GM21447 (cell line): ENCODE results near the gene RUNX1.

ENCODE experiments used
- ATAC-seq: cut with Tn5 transposase; IDR thresholded peaks from one replicate; pipeline ENCODE4 v1.9.1; 2021; ENCODE audit not compliant: unreplicated experiment

The RUNX1 gene

DNA sequence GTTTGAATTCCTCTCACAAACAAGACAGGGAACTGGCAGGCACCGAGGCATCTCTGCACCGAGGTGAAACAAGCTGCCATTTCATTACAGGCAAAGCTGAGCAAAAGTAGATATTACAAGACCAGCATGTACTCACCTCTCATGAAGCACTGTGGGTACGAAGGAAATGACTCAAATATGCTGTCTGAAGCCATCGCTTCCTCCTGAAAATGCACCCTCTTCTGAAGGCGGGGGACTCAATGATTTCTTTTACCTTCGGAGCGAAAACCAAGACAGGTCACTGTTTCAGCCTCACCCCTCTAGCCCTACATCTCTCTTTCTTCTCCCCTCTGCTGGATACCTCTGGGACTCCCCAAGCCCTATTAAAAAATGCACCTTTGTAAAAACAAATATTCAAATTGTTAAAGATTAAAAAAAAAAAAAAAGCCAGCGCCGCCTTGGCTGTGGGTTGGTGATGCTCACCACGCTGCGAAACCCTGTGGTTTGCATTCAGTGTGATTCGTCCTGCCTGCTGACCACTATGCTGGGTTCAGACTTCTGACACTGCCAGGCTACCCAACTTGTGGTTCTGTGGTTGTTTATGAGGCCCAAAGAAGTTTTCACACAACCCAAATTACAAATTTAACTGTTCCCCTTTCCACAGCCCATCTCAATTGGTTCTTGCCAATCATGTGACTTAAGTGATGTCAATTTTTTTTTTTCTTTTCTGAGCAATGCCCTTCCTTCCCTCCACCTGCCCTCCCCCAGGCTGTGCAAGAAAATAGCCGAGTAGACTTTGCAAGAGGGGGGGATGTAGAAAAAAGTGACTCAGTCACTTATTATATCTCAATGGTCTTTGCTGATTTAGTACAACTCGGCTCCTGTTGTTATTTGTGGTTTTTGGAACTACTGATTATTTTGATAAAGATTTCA lies at the start of gene RUNX1:
Gene RUNX1 (minus strand): TSS at position 597 of the 912 bp plus-strand sequence.
- ATAC-seq, result peak; percentile 48

GRCh38 chr21:35097525-35097924 lies 48.4 kb upstream of the RUNX1 start:
- ATAC-seq, result no peak

DNA sequence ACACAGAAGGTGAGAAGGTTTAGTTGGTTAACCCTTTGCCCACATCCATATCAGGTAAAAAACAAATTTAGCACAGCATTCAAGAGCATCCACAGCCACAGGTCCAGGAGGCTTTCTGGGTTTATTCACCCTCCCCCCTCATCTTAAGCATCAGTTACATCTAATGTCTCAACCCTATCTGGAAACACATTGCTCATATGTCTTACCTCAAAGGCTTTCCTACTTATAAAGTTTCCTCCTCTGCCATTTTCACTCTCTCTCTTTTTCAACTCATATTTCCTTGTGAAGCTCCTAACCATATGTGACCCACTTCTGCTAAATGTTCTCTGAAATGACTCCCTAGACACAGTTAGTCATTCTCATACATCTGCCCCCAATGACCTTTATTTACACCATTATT lies 47.9 kb upstream of the RUNX1 start:
- ATAC-seq, result no peak

DNA sequence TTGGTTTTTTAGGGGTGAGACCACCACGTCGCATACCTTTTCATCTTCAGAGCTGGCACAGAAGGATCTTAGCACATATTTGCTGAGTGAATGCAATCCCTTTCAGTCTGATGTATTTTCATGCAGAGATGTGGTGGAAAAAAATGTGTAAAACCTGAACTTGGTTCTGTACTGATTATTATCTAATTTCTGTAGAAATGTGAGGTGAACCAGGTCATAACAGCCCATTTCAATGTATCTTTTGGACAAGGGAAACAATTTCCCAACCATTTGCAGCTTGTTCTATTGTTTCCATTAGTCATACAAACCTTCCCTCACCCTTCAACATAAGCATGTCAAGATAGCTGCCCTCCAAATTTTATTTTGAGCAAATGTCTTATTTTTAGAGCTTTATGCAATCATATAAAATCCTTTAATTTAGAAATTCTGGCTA lies 46.8 kb upstream of the RUNX1 start:
- no peak for ATAC-seq

GRCh38 chr21:35093514-35093913 lies 44.4 kb upstream of the RUNX1 start:
- ATAC-seq, result no peak

GRCh38 chr21:35091496-35091895 lies 42.4 kb upstream of the RUNX1 start:
- no peak for ATAC-seq

- ATAC-seq, result no peak
Measured at GRCh38 chr21:35090403-35090802, 41.3 kb upstream of the RUNX1 start.

DNA sequence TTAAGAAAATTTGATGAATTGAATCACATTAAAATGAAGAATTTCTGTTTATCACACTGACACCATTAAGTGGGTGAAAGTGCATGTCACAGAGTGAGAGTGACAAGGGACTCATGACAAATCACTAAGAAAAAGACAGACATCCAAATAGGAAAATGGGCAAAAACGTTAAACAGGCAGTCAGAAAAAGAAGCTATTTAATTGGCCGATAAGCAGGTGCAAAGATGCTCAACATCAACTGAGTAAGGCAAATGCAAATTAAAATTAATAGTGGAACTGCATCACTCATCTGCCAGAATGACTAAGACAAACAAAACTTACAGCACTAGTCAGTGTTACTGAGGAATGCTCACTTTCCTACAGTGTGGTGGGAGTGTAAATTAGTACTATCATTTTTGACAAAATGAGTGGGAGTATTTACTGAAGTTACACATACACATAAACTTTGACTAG lies 39.2 kb upstream of the RUNX1 start:
- ATAC-seq, result no peak

GRCh38 chr21:35086357-35086756 lies 37.3 kb upstream of the RUNX1 start:
- ATAC-seq, result no peak

- ATAC-seq, result no peak
Measured at GRCh38 chr21:35084869-35085268, 35.8 kb upstream of the RUNX1 start.

DNA sequence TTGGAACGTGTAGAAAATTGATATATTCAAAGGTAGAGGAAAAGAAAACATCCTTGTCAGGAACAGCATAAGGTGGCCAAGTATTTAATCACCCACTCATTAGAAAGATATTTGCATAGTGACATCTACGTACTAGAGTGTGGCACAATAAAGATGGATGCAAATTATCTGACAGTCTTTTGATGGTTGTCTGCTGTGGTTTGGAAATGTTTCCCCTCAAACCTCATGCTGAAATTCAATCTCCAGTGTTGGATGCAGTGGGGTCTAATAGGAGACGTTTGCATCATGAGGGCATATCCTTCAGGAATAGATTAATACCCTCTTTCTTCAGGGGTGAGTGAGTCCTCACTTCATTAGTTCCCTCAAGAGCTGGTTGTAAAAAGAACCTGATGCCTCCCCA lies 34.1 kb upstream of the RUNX1 start:
- ATAC-seq, result no peak

GRCh38 chr21:35081861-35082260 lies 32.8 kb upstream of the RUNX1 start:
- ATAC-seq, result no peak

DNA sequence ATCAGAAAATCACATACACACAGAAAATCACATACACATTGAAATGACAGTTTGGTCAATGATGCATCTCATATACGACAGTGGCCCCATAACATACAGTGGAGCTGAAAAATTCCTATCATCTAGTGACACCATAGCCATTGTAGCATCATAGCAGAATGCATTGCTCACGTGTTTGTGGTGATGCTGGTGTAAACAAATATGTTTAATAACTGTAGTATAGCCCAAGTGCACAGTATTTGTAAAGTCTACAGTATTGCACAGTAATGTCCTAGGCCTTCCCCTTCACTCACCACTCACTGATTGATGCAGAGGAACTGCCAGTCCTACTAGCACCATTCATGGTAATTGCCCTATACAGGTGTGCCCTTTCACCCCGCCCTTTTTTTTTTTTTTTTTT lies 30.1 kb upstream of the RUNX1 start:
- no peak for ATAC-seq

GRCh38 chr21:35077975-35078374 lies 28.9 kb upstream of the RUNX1 start:
- no peak for ATAC-seq

DNA sequence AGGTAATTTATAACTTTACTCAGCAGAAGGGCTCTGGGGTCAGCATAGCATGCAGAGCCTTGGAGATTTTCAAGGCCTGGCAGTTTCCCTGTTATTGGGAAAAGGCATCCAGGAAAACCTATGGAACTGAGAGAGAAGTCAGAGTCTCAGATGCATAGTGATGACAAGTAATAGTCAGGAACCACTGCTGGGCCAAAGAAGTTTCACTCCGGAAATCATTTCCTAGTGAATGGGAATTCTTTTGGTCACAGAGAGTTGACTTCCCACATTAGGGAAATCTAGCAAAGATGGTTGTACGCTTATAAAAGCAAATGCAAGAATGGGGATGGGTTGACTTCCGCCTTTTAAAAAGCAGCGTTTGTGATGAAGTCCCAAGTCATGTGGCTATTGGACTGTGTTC lies 28.4 kb upstream of the RUNX1 start:
- no peak for ATAC-seq

DNA sequence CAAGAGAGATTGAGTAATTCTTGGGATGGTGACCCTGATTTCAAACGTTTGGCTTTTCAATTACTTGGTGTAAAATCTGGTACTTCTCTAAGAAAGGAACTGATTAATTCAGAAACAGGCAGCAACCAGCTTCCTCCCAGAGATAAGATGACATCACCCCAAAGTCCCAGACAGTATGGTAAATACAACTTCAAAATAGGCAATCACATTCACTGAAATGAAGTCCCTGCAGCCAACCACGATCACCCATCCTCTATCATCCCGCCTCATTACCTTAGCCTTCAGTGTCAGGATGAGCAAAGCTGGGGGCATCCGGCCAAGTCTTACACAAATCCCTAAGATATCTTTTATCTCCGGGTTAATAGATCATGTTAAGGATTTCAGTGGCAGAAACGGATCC lies 26.4 kb upstream of the RUNX1 start:
- ATAC-seq, result no peak

GRCh38 chr21:35072960-35073359 lies 23.9 kb upstream of the RUNX1 start:
- ATAC-seq, result no peak

- ATAC-seq, result no peak
Measured at GRCh38 chr21:35072557-35072956, 23.5 kb upstream of the RUNX1 start.

DNA sequence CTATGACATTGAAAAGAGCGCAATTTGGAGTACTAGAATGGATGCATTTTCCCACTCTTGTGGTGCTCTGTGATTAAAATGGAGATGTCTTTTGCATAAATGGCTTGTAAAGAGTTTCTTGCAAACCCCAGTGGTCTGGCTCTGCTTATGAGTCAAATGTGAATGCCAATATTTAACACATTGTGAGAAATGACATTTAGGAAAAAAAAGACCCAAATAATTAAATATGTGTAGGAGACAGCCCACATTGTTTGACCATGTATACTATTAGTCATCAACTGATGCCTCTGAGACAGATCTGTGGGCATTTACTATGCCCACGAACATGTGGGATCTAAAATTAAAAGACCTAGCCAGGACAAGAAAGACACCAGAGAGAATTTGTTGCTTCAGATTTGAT lies 22.2 kb upstream of the RUNX1 start:
- ATAC-seq, result no peak

DNA sequence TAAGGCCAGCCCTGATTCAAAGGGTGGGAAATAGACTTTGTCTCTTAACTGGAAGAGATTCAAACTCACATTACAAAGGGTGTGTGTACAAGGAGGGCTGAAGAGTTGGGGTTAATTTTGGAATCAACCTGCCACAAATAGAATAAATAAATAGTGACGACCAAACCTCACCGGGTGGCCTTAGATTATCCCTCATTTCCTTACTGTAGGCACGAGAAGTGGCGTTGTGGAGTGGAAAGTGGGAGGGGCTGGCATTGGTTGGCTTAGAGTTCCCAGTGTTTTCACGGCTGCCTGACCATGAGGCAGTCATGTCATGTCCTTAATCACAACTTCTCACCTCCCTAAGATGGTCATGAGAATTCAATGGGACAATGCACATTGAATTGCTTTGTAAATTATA lies 21.3 kb upstream of the RUNX1 start:
- no peak for ATAC-seq

GRCh38 chr21:35066824-35067223 lies 17.7 kb upstream of the RUNX1 start:
- no peak for ATAC-seq

- no peak for ATAC-seq
Measured at GRCh38 chr21:35063428-35064172, 14.5 kb upstream of the RUNX1 start.
